K562 (cell line): ENCODE measurements around the gene AQP2. TPM values are rescaled to one million over a fixed set of nuclear protein-coding genes. Genes with fewer than 3 reads are reported as not detected.

Experiments
- ATAC-seq: fragments of 200-7000 bp; cut with Tn5 transposase; 3 replicates; pipeline ENCODE4 v1.9.1; 2020; ENCODE audit warnings: moderate library complexity
- BruUV-seq: library from RNA; stranded (reverse); fragments of 400-500 nt; replicated peaks from 2 replicates; lab custom pipeline; 2021; lab: Mats Ljungman, UMichigan
- CTCF ChIA-PET: fragments of 300-600 bp; formaldehyde crosslinking; extraction: SDS; loops from one replicate; lab custom pipeline; 2021; ENCODE audit warnings: low intra/inter-chr PET ratio; lab: Yijun Ruan, JAX
- POLR2A ChIA-PET: fragments of 300-600, 350-650 bp; sonication (Branson Sonifier 250); formaldehyde crosslinking; extraction: SDS; loops from one replicate; lab custom pipeline; 2021; ENCODE audit warnings: antibody characterized with exemption, inconsistent platforms; lab: Yijun Ruan, JAX
- DNase-seq, 4 experiments: peaks; one replicate each; pipeline versions ENCODE4 v3.0.0 to v3.0.0-alpha.2; 2011 to 2018; ENCODE audit warnings: low spot score in 3 of 4, mixed read lengths in 3 of 4; ENCODE audit errors: extremely low read depth in 1 of 4
- FAIRE-seq: peaks from 2 replicates; lab custom pipeline; 2011; peaks lifted over from hg19 to GRCh38; lab: Jason Lieb, UNC
- H2AFZ ChIP-seq: 2 replicates; pipeline ENCODE4 v1.6.0; 2011; ENCODE audit warnings: low read depth, low read length, control low read depth, inconsistent platforms
- H3K27ac ChIP-seq: fragments of 200-600 bp; 3 replicates; pipeline ENCODE4 v1.8.0; 2011; ENCODE audit warnings: low read depth, mild to moderate bottlenecking, control low read depth, inconsistent platforms, low read length, moderate library complexity, mixed read lengths; ENCODE audit errors: extremely low read depth
- H3K27me3 ChIP-seq, 2 experiments: fragments of 300-600 bp in 1 of 2; 2 replicates in 1 of 2; 3 replicates in 1 of 2; pipeline versions ENCODE4 v1.6.0 to v1.8.0; 2011; ENCODE audit warnings: inconsistent platforms in 2 of 2, low read length in 2 of 2, mild to moderate bottlenecking in 1 of 2, mixed read lengths in 1 of 2, moderate library complexity in 1 of 2; ENCODE audit not compliant: control insufficient read depth in 2 of 2, insufficient read depth in 2 of 2
- H3K36me3 ChIP-seq: fragments of 300-600 bp; 3 replicates; pipeline ENCODE4 v1.8.0; 2011; ENCODE audit warnings: mild to moderate bottlenecking, low read length, inconsistent platforms; ENCODE audit not compliant: control insufficient read depth, insufficient read depth
- H3K4me1 ChIP-seq, 2 experiments: fragments of 200-600 bp in 1 of 2; replicated peaks in 1 of 2; 2 replicates in 1 of 2; 3 replicates in 1 of 2; pipeline versions ENCODE4 v1.5.1 to v1.8.0; 2011; ENCODE audit warnings: inconsistent platforms in 2 of 2, low read length in 2 of 2, mild to moderate bottlenecking in 1 of 2, mixed read lengths in 1 of 2, moderate library complexity in 1 of 2; ENCODE audit not compliant: control insufficient read depth in 2 of 2, insufficient read depth in 2 of 2
- H3K4me2 ChIP-seq: 2 replicates; pipeline ENCODE4 v1.6.1; 2011; ENCODE audit warnings: low read length, control low read depth, inconsistent platforms, mixed read lengths; ENCODE audit not compliant: insufficient read depth
- H3K4me3 ChIP-seq: fragments of 200-600 bp; sonication (generic), shearing (Covaris generic); 2 replicates; pipeline ENCODE4 v1.5.1; 2016; ENCODE audit warnings: control low read depth, inconsistent platforms
- H3K79me2 ChIP-seq: fragments of 200-600 bp; 3 replicates; pipeline ENCODE4 v1.8.0; 2011; ENCODE audit warnings: low read length, inconsistent platforms; ENCODE audit not compliant: control insufficient read depth, insufficient read depth
- H3K9ac ChIP-seq, 2 experiments: 2 replicates each; pipeline versions ENCODE4 v1.6.0 to v1.6.1; 2011; ENCODE audit warnings: low read depth in 2 of 2, low read length in 2 of 2, control low read depth in 1 of 2, inconsistent platforms in 1 of 2, mild to moderate bottlenecking in 1 of 2, mixed read lengths in 1 of 2; ENCODE audit not compliant: insufficient read depth in 1 of 2
- H3K9me1 ChIP-seq: one replicate; pipeline ENCODE4 v1.6.0; 2011; ENCODE audit warnings: inconsistent platforms, mild to moderate bottlenecking, low read length, moderate library complexity; ENCODE audit not compliant: control insufficient read depth, insufficient read depth
- H3K9me3 ChIP-seq: replicated peaks from 2 replicates; pipeline ENCODE4 v1.5.1; 2011; ENCODE audit warnings: low read depth, low read length, inconsistent platforms; ENCODE audit not compliant: control insufficient read depth, insufficient read depth
- H4K20me1 ChIP-seq: replicated peaks from 2 replicates; pipeline ENCODE4 v1.6.1; 2011; ENCODE audit warnings: low read length, inconsistent platforms, mixed read lengths; ENCODE audit not compliant: control insufficient read depth, insufficient read depth
- CCNT2 ChIP-seq: IDR thresholded peaks from 2 replicates; pipeline ENCODE4 v1.6.1; 2011; ENCODE audit warnings: borderline replicate concordance, low read depth, mild to moderate bottlenecking, moderate library complexity, mixed read lengths, low read length; ENCODE audit not compliant: insufficient read length; ENCODE audit errors: extremely low read depth
- CEBPZ ChIP-seq: fragments of 150-350 bp; IDR thresholded peaks from 2 replicates; pipeline ENCODE4 v1.6.1; 2014; ENCODE audit warnings: low read depth, mild to moderate bottlenecking, low read length, borderline replicate concordance
- FOS ChIP-seq: IDR thresholded peaks from 3 replicates; pipeline ENCODE4 v1.6.1; 2011; ENCODE audit not compliant: insufficient read length; ENCODE audit errors: extremely low read depth
- HEY1 ChIP-seq: fragments of 250-450 bp; sonication (Bioruptor Pico); IDR thresholded peaks from 2 replicates; pipeline ENCODE4 v1.5.0; 2020; ENCODE audit warnings: mild to moderate bottlenecking, moderate library complexity, borderline replicate concordance
- NUFIP1 ChIP-seq: fragments of 450-650 bp; IDR thresholded peaks from 2 replicates; pipeline ENCODE4 v1.6.1; 2018; ENCODE audit not compliant: partially characterized antibody
- RAD51 ChIP-seq: fragments of 450-650 bp; IDR thresholded peaks from 2 replicates; pipeline ENCODE4 v1.7.1; 2016; ENCODE audit warnings: low read depth, mild to moderate bottlenecking, borderline replicate concordance
- ZNF507 ChIP-seq: conservative IDR thresholded peaks from 2 replicates; pipeline ENCODE4 v1.6.1; 2017; ENCODE audit warnings: missing genetic modification characterization, missing compliant biosample characterization
- WGBS: fragments of 100-300 bp; shearing (Covaris generic); methylation state at CpG from one replicate; pipeline ENCODE4 v1.1.6; 2016; ENCODE audit warnings: low coverage, mixed read lengths; ENCODE audit not compliant: insufficient coverage; ENCODE audit errors: missing lambda C conversion rate; 5-methylcytosine and 5-hydroxymethylcytosine counted together
- in situ Hi-C: fragments of 300-500 bp; cut with MboI; formaldehyde crosslinking; loops from 4 replicates; pipeline ENCODE4 v1.15.0; 2018; ENCODE audit warnings: inconsistent platforms, mixed read lengths
- intact Hi-C: fragments of 100-400 bp; cut with micrococcal nuclease; formaldehyde crosslinking; loops from 2 replicates; pipeline ENCODE4 v1.14.2; 2022
- polyA plus RNA-seq, 8 experiments: library from polyadenylated mRNA; depleted of rRNA in 4 of 8; stranded (reverse) in 5 of 8; unstranded in 3 of 8; fragments of >200 nt; fragmentation: Nextera tagmentation in 2 of 8; fragmentation: Illumina TruSeq in 1 of 8; extraction: Ambion mirVana in 2 of 8; extraction: Trizol in 1 of 8; gene quantifications; 2 replicates each; pipeline versions ENCODE4 v1.2.1 to v1.2.3, GENCODE V29; 2011 to 2014; ENCODE audit warnings: inconsistent platforms in 1 of 8, missing spikeins in 1 of 8
- total RNA-seq, 7 experiments: library from RNA; depleted of rRNA in 6 of 7; stranded (reverse); fragments of >200 nt in 6 of 7; fragmentation: Illumina TruSeq in 2 of 7; extraction: Trizol in 2 of 7; gene quantifications; 2 replicates each; pipeline versions ENCODE4 v1.2.1 to v1.2.3, GENCODE V29; 2011 to 2021; ENCODE audit warnings: low replicate concordance in 1 of 7
- TF ChIP-seq, protein P1 (sequence below): IDR thresholded peaks from 2 replicates; pipeline ENCODE4 v1.6.1; 2016; ENCODE audit warnings: missing genetic modification characterization, missing compliant biosample characterization
- TF ChIP-seq, protein P2 (sequence below): fragments of 200-800 bp; sonication (Bioruptor generic); IDR thresholded peaks from 2 replicates; pipeline ENCODE4 v1.6.1; 2016; ENCODE audit warnings: missing genetic modification characterization, missing compliant biosample characterization

The AQP2 gene
- total and polyA plus RNA-seq, 9 of the 15 experiments (the other 6 are each of a cell fraction or from before 2014, with no cell fraction given): not detected

GRCh38 chr12:49982246-49983087 is 31.9 kb downstream of the AQP2 start:
- H4K20me1 ChIP-seq: peaks cover 5% of the 10 kb centered on the region
- CTCF ChIA-PET: interaction anchor here (0.6 kb wide), 1 partner anchor 11 kb away, joined by 5 read pairs; no protein-coding TSS in a partner anchor
- intact Hi-C loops (loop anchor here (5.0 kb wide), 1 partner anchor 45 kb away; the partner anchor contains the start of gene RACGAP1), in situ Hi-C loops (no loop called here)
- POLR2A ChIA-PET: interaction anchor here (0.5 to 2.1 kb wide), 8 partner anchors 8 to 255 kb away, joined by 3 to 14 read pairs (median 6); no protein-coding TSS in a partner anchor
- H3K27me3 ChIP-seq: no peaks in the 10 kb centered on the region
- BruUV-seq: no TSS peak
- WGBS: 52% methylated on average over 6 of the region's 7 CpGs
- peaks cover 19% of the 10 kb centered on the region; the same call in 2 of the 3 replicates for H3K36me3 ChIP-seq
- H3K9me3 ChIP-seq: no peaks in the 10 kb centered on the region
- no peaks in the 10 kb centered on the region for H3K9me1 ChIP-seq
- DNase-seq: peak in 2 of 4 experiments; percentile 32 to 45
- peak; percentile 81 for FAIRE-seq
- no peak overlapping the region for H3K4me3 ChIP-seq
- H3K9ac ChIP-seq: 0 out of 4 replicates have a peak overlapping the region, but pooled peaks of 1 of the 2 experiments have one; percentile 37
- H3K79me2 ChIP-seq: no peaks in the 10 kb centered on the region
- H3K4me2 ChIP-seq: no peak overlapping the region
- H3K27ac ChIP-seq: no peak overlapping the region
- H3K4me1 ChIP-seq: peaks cover 26% of the 10 kb centered on the region in 2 experiments
- H2AFZ ChIP-seq: no peak overlapping the region
- ATAC-seq: peak; percentile 33; the same call in 2 of the 3 replicates
- TF ChIP-seq CEBPZ (no peak), CCNT2 (no peak), FOS (no peak), RAD51 (peak; percentile 55; the same call in 1 of the 2 replicates), ZNF507 (tag) (no peak), NUFIP1 (no peak), HEY1 (CRISPR knock-in tag) (no peak)
- TF ChIP-seq, protein P1, sequence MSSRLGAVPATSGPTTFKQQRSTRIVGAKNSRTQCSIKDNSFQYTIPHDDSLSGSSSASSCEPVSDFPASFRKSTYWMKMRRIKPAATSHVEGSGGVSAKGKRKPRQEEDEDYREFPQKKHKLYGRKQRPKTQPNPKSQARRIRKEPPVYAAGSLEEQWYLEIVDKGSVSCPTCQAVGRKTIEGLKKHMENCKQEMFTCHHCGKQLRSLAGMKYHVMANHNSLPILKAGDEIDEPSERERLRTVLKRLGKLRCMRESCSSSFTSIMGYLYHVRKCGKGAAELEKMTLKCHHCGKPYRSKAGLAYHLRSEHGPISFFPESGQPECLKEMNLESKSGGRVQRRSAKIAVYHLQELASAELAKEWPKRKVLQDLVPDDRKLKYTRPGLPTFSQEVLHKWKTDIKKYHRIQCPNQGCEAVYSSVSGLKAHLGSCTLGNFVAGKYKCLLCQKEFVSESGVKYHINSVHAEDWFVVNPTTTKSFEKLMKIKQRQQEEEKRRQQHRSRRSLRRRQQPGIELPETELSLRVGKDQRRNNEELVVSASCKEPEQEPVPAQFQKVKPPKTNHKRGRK: no peak
- TF ChIP-seq, protein P2, sequence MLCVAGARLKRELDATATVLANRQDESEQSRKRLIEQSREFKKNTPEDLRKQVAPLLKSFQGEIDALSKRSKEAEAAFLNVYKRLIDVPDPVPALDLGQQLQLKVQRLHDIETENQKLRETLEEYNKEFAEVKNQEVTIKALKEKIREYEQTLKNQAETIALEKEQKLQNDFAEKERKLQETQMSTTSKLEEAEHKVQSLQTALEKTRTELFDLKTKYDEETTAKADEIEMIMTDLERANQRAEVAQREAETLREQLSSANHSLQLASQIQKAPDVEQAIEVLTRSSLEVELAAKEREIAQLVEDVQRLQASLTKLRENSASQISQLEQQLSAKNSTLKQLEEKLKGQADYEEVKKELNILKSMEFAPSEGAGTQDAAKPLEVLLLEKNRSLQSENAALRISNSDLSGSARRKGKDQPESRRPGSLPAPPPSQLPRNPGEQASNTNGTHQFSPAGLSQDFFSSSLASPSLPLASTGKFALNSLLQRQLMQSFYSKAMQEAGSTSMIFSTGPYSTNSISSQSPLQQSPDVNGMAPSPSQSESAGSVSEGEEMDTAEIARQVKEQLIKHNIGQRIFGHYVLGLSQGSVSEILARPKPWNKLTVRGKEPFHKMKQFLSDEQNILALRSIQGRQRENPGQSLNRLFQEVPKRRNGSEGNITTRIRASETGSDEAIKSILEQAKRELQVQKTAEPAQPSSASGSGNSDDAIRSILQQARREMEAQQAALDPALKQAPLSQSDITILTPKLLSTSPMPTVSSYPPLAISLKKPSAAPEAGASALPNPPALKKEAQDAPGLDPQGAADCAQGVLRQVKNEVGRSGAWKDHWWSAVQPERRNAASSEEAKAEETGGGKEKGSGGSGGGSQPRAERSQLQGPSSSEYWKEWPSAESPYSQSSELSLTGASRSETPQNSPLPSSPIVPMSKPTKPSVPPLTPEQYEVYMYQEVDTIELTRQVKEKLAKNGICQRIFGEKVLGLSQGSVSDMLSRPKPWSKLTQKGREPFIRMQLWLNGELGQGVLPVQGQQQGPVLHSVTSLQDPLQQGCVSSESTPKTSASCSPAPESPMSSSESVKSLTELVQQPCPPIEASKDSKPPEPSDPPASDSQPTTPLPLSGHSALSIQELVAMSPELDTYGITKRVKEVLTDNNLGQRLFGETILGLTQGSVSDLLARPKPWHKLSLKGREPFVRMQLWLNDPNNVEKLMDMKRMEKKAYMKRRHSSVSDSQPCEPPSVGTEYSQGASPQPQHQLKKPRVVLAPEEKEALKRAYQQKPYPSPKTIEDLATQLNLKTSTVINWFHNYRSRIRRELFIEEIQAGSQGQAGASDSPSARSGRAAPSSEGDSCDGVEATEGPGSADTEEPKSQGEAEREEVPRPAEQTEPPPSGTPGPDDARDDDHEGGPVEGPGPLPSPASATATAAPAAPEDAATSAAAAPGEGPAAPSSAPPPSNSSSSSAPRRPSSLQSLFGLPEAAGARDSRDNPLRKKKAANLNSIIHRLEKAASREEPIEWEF (CRISPR knock-in tag): no peak
